H1 (cell line): ENCODE measurements around the gene TRDMT1. TPM values are rescaled to one million over a fixed set of nuclear protein-coding genes. Genes with fewer than 3 reads are reported as not detected.

Experiments used
- TCF12 ChIP-seq: IDR thresholded peaks from 2 replicates; pipeline ENCODE4 v1.6.1; 2011; ENCODE audit warnings: low read depth, mild to moderate bottlenecking, low read length
- polyA plus RNA-seq, 7 experiments: library from polyadenylated mRNA; depleted of rRNA in 3 of 7; stranded (reverse) in 5 of 7; unstranded in 2 of 7; fragments of >200 nt in 5 of 7; fragments of 200-250 nt in 2 of 7; gene quantifications; 1 replicate in 5 of 7; 2 replicates in 1 of 7; 4 replicates in 1 of 7; pipeline versions ENCODE4 v1.2.1 to v1.2.3, GENCODE V29; 2011 to 2013; ENCODE audit warnings: missing spikeins in 2 of 7, mixed read lengths in 2 of 7
- total RNA-seq: library from RNA; stranded (reverse); fragmentation: NEBNext Ultra II Directional; extraction: Animal tissue kit (Norgen Biotek cat#: 25700); gene quantifications from 2 replicates; pipeline ENCODE4 v1.2.1, GENCODE V29; 2021

Gene TRDMT1
- total and polyA plus RNA-seq, 2 of the 8 experiments (the other 6 are each of a cell fraction or from before 2014, with no cell fraction given): 7.4 to 21.4 TPM

GRCh38 chr10:17166699-17167098 is 34.8 kb downstream of the TRDMT1 start (continued):
- TF ChIP-seq TCF12: no peak
- TF ChIP-seq, all 59 proteins: peak for 0
